Panc1 (cell line): ENCODE results near the gene CD44. TPM values are rescaled to one million over a fixed set of nuclear protein-coding genes. Genes with fewer than 3 reads are reported as not detected.

Experiments used
- ATAC-seq: fragments of 200-7000 bp; cut with Tn5 transposase; 2 replicates; pipeline ENCODE4 v1.9.1; 2020; ENCODE audit warnings: mild to moderate bottlenecking, moderate library complexity
- BruUV-seq: library from RNA; stranded (reverse); fragments of 400-500 nt; replicated peaks from 2 replicates; lab custom pipeline; 2021; lab: Mats Ljungman, UMichigan
- CTCF ChIA-PET: fragments of 300-600 bp; sonication (Branson Sonifier 250); formaldehyde crosslinking; loops from one replicate; lab custom pipeline; 2022; ENCODE audit warnings: antibody characterized with exemption; lab: Charles Lee
- POLR2A ChIA-PET: fragments of 300-600 bp; sonication (Branson Sonifier 250); formaldehyde crosslinking; loops from one replicate; lab custom pipeline; 2022; ENCODE audit warnings: antibody characterized with exemption; lab: Charles Lee
- DNase-seq: peaks from one replicate; pipeline ENCODE4 v3.0.0-alpha.2; 2010; ENCODE audit warnings: low read depth, low spot score
- H3K27ac ChIP-seq: 2 replicates; pipeline ENCODE4 v1.5.1; 2011; ENCODE audit warnings: mild to moderate bottlenecking, low read length, inconsistent platforms
- H3K27me3 ChIP-seq: fragments of 200-500 bp; sonication (Bioruptor generic); 2 replicates; pipeline ENCODE4 v1.6.0; 2014; ENCODE audit warnings: low read length, inconsistent platforms; ENCODE audit not compliant: control insufficient read depth, insufficient read depth
- H3K36me3 ChIP-seq: fragments of 200-500 bp; sonication (Bioruptor generic); 2 replicates; pipeline ENCODE4 v1.5.1; 2014; ENCODE audit warnings: inconsistent platforms, mild to moderate bottlenecking, low read length, moderate library complexity; ENCODE audit not compliant: control insufficient read depth, insufficient read depth
- H3K4me1 ChIP-seq: 2 replicates; pipeline ENCODE4 v1.5.1; 2011; ENCODE audit warnings: inconsistent platforms, mild to moderate bottlenecking, low read length, moderate library complexity; ENCODE audit not compliant: control insufficient read depth, insufficient read depth
- H3K4me3 ChIP-seq, 2 experiments: 2 replicates each; pipeline ENCODE4 v1.5.1; 2011 to 2012; ENCODE audit warnings: low read depth in 2 of 2, low read length in 2 of 2, mild to moderate bottlenecking in 2 of 2, inconsistent platforms in 1 of 2, moderate library complexity in 1 of 2
- H3K9me3 ChIP-seq: fragments of 200-500 bp; sonication (Bioruptor generic); 2 replicates; pipeline ENCODE4 v1.5.1; 2014; ENCODE audit warnings: low read depth, mild to moderate bottlenecking, inconsistent platforms, low read length, moderate library complexity; ENCODE audit not compliant: control insufficient read depth, insufficient read depth
- CTCF ChIP-seq: fragments of 450-650 bp; IDR thresholded peaks from 2 replicates; pipeline ENCODE4 v1.5.1; 2017; ENCODE audit warnings: mild to moderate bottlenecking
- POLR2AphosphoS5 ChIP-seq: IDR thresholded peaks from 2 replicates; pipeline ENCODE4 v1.6.1; 2012; ENCODE audit warnings: mild to moderate bottlenecking, low read depth, low read length, moderate library complexity
- REST ChIP-seq, 2 experiments: IDR thresholded peaks; 2 replicates each; pipeline ENCODE4 v1.6.1; 2011 to 2012; ENCODE audit warnings: low read depth in 2 of 2, control low read depth in 1 of 2, low read length in 1 of 2, mild to moderate bottlenecking in 1 of 2, moderate library complexity in 1 of 2; ENCODE audit not compliant: insufficient read depth in 1 of 2
- SIN3A ChIP-seq: IDR thresholded peaks from 2 replicates; pipeline ENCODE4 v1.6.1; 2012; ENCODE audit warnings: low read depth, mild to moderate bottlenecking, low read length, moderate library complexity, borderline replicate concordance; ENCODE audit not compliant: insufficient read depth
- TCF7L2 ChIP-seq: IDR thresholded peaks from 2 replicates; pipeline ENCODE4 v1.6.1; 2011; ENCODE audit warnings: mild to moderate bottlenecking, low read depth, low read length, inconsistent platforms
- in situ Hi-C: cut with HindIII; loops from 2 replicates; pipeline ENCODE4 v1.10.0; 2016; ENCODE audit warnings: low sequenced_read_pairs, low pct_unique_long_range_greater_than_20kb
- intact Hi-C: fragments of 100-400 bp; cut with micrococcal nuclease; formaldehyde crosslinking; loops from one replicate; pipeline ENCODE4 v1.10.0; 2022; ENCODE audit not compliant: unreplicated experiment
- total RNA-seq: library from RNA; stranded (reverse); gene quantifications from one replicate; pipeline ENCODE4 v1.2.1, GENCODE V29; 2021; ENCODE audit not compliant: unreplicated experiment

The CD44 gene
- total RNA-seq, 1 experiment from 2014 or later, result 1,819 TPM

DNA sequence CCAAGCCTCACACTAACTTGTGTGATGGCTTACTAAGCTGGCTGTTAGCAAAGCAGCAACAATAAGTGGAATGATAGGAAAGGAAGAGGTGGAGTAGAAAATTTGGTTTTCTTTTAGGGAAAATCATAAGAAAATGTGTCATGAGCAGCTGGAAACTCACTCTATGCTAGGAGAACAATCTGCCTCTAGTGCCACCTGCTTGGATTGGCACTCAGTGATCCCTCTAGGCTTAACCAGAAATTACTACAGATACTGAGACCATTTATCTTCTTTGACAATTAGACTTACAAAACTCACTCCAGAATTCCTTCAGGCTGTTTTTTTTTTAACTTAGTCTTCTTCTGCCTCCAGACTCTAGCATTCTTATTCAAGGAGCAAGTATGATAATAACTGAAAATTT lies 117.3 kb downstream of the CD44 start:
- H3K27me3 ChIP-seq, result no peaks in the 10 kb centered on the region

GRCh38 chr11:35257281-35257680 lies 118.3 kb downstream of the CD44 start:
- Histone ChIP-seq H3K27me3 (no peaks in the 10 kb centered on the region), H3K36me3 (no peaks in the 10 kb centered on the region), H3K4me3 (no peak overlapping the region), H3K4me1 (0 out of 2 replicates have a peak, but pooled peaks cover 7% of the 10 kb centered on the region), H3K27ac (no peak overlapping the region), H3K9me3 (no peaks in the 10 kb centered on the region)
- no peak for TF ChIP-seq SIN3A
- TF ChIP-seq POLR2AphosphoS5, result no peak
- TF ChIP-seq TCF7L2, result no peak
- TF ChIP-seq REST (IDR thresholded peaks at IDR 0.05; ENCODE audit: insufficient read depth in 1 of 2, low read depth in 2 of 2, low read length in 1 of 2), result no peak
- no peak for TF ChIP-seq CTCF
- BruUV-seq, result no TSS peak
- DNase-seq (no peak), ATAC-seq (no peak)
- in situ Hi-C loops, result no loop called here
- POLR2A ChIA-PET, result no interaction called here
- intact Hi-C loops, result no loop called here
- CTCF ChIA-PET, result interaction anchor here (0.6 kb wide), 1 partner anchor 318 kb away, joined by 3 read pairs; no protein-coding TSS in a partner anchor

More for the DNA sequence above, 117.3 kb downstream of the CD44 start:
- no TSS peak for BruUV-seq
- Histone ChIP-seq H3K4me3 (no peak overlapping the region), H3K9me3 (no peaks in the 10 kb centered on the region), H3K4me1 (0 out of 2 replicates have a peak, but pooled peaks cover 7% of the 10 kb centered on the region), H3K36me3 (no peaks in the 10 kb centered on the region), H3K27ac (no peak overlapping the region)
- POLR2A ChIA-PET, result no interaction called here
- CTCF ChIA-PET, result no interaction called here
- in situ Hi-C loops (no loop called here), intact Hi-C loops (no loop called here)
- ATAC-seq (no peak), DNase-seq (no peak)
- TF ChIP-seq REST (IDR thresholded peaks at IDR 0.05; ENCODE audit: insufficient read depth in 1 of 2, low read depth in 2 of 2, low read length in 1 of 2) (no peak), POLR2AphosphoS5 (no peak), CTCF (no peak), SIN3A (no peak), TCF7L2 (no peak)
